AG09309 (cell line): ENCODE measurements around the gene C20orf141.

Source experiments
- DNase-seq: peaks from one replicate; pipeline ENCODE4 v3.0.0-alpha.2; 2010; ENCODE audit warnings: low read depth
- H3K4me3 ChIP-seq: 2 replicates; pipeline ENCODE4 v1.5.1; 2011; ENCODE audit warnings: mild to moderate bottlenecking, low read depth, low read length, moderate library complexity; ENCODE audit not compliant: control insufficient read depth
- CTCF ChIP-seq: IDR thresholded peaks from 2 replicates; pipeline ENCODE4 v1.5.1; 2011; ENCODE audit warnings: mild to moderate bottlenecking, low read depth, low read length, inconsistent platforms; ENCODE audit not compliant: insufficient read depth, control insufficient read depth; ENCODE audit errors: missing control alignments

C20orf141 gene

GRCh38 chr20:2834401-2835110 lies 19.8 kb downstream of the C20orf141 start:
- DNase-seq: no peak
- no peak overlapping the region for H3K4me3 ChIP-seq
- no peak for TF ChIP-seq CTCF

GRCh38 chr20:2835331-2835796 lies 20.6 kb downstream of the C20orf141 start:
- no peak for DNase-seq
- TF ChIP-seq CTCF: no peak
- no peak overlapping the region for H3K4me3 ChIP-seq

GRCh38 chr20:2836035-2836434 lies 21.2 kb downstream of the C20orf141 start:
- no peak overlapping the region for H3K4me3 ChIP-seq
- TF ChIP-seq CTCF: no peak
- DNase-seq: no peak

GRCh38 chr20:2837221-2837960 lies 22.6 kb downstream of the C20orf141 start:
- H3K4me3 ChIP-seq: no peak overlapping the region
- no peak for DNase-seq
- no peak for TF ChIP-seq CTCF

GRCh38 chr20:2838170-2838797 lies 23.5 kb downstream of the C20orf141 start:
- no peak for DNase-seq
- TF ChIP-seq CTCF: no peak
- no peak overlapping the region for H3K4me3 ChIP-seq

GRCh38 chr20:2838847-2839671 lies 24.3 kb downstream of the C20orf141 start:
- TF ChIP-seq CTCF: no peak
- H3K4me3 ChIP-seq: no peak overlapping the region
- no peak for DNase-seq
